Stomach (tissue), 19 donors: ENCODE results near the gene GPS1. TPM values are rescaled to one million over a fixed set of nuclear protein-coding genes. Genes with fewer than 3 reads are reported as not detected.

Experiments
- DNase-seq, 2 donors: peaks; one replicate each; pipeline versions ENCODE4 v3.0.0 to v3.0.0-alpha.2; 2013 to 2019
- H3K27ac ChIP-seq, 5 donors: fragments of 200-600 bp in 4 of 5; sonication (generic) in 4 of 5; one replicate each; pipeline ENCODE4 v1.5.1; 2013 to 2019; ENCODE audit warnings: mild to moderate bottlenecking in 1 of 5, moderate library complexity in 1 of 5
- H3K27me3 ChIP-seq, 3 donors: fragments of 200-600 bp; sonication (generic); one replicate each; pipeline ENCODE4 v1.5.1; 2017 to 2019; ENCODE audit warnings: mixed run types in 1 of 3
- H3K36me3 ChIP-seq, 4 donors: fragments of 200-600 bp; sonication (generic); 1 replicate in 3 of 4; 2 replicates in 1 of 4; pipeline ENCODE4 v1.5.1; 2016 to 2019
- H3K4me1 ChIP-seq, 4 donors: fragments of 200-600 bp; sonication (generic); one replicate each; pipeline ENCODE4 v1.5.1; 2016 to 2019
- H3K4me3 ChIP-seq, 4 donors: fragments of 200-600 bp; sonication (generic) in 3 of 4; one replicate each; pipeline ENCODE4 v1.5.1; 2016 to 2019; ENCODE audit warnings: mild to moderate bottlenecking in 1 of 4
- H3K9me3 ChIP-seq, 4 donors: fragments of 200-600 bp; sonication (generic); one replicate each; pipeline ENCODE4 v1.5.1; 2016 to 2019
- CTCF ChIP-seq, 7 experiments: fragments of 450-650 bp in 4 of 7; fragments of 200-600 bp in 3 of 7; sonication (generic) in 3 of 7; IDR thresholded peaks; one replicate each; pipeline ENCODE4 v1.5.1; 2016 to 2019; ENCODE audit warnings: antibody characterized with exemption in 7 of 7, control low read depth in 2 of 7, mild to moderate bottlenecking in 1 of 7
- EP300 ChIP-seq: sonication (generic); formaldehyde crosslinking; IDR thresholded peaks from one replicate; pipeline ENCODE4 v1.6.1; 2017; ENCODE audit warnings: antibody characterized with exemption
- POLR2A ChIP-seq, 4 donors: fragments of 450-650 bp; IDR thresholded peaks; one replicate each; pipeline ENCODE4 v1.6.1; 2016; ENCODE audit warnings: antibody characterized with exemption in 4 of 4, control low read depth in 2 of 4, mild to moderate bottlenecking in 1 of 4, moderate library complexity in 1 of 4
- POLR2AphosphoS5 ChIP-seq, 3 donors: sonication (generic); formaldehyde crosslinking; IDR thresholded peaks; one replicate each; pipeline ENCODE4 v1.6.1; 2016; ENCODE audit warnings: antibody characterized with exemption in 3 of 3
- WGBS, 5 donors: extraction: QIAGEN DNeasy Blood & Tissue Kit in 3 of 5; methylation state at CpG; one replicate each; pipeline versions ENCODE4 v1.1.5 to v1.1.7; 2013 to 2018; 5-methylcytosine and 5-hydroxymethylcytosine counted together
- intact Hi-C: fragments of 100-400 bp; cut with DNase I; formaldehyde crosslinking; loops from one replicate; pipeline ENCODE4 v1.15.1; 2023; ENCODE audit warnings: low total_unique reads
- long read RNA-seq, 10 donors: transcript quantifications; one replicate each; lab custom pipeline, GENCODE V29; 2026
- polyA plus RNA-seq, 3 donors: library from polyadenylated mRNA; stranded (reverse); fragments of 200-250 nt; gene quantifications; one replicate each; pipeline ENCODE4 v1.2.3, GENCODE V29; 2013
- total RNA-seq, 5 donors: library from RNA; depleted of rRNA; stranded (reverse); fragments of >200 nt; gene quantifications; one replicate each; pipeline versions ENCODE4 v1.1.0 to v1.2.3, GENCODE V29; 2014 to 2016
- donor health status: healthy with polysubstance abuse.
- donor health status: Bipolar disorder and iron deficiency.
- donor health status: healthy.

GPS1 gene
- 100 to 1,000 TPM in 1 of 5 donors, 10 to 100 TPM in 4; 28.0 to 329 (median 86.4) TPM for total RNA-seq
- 100 to 1,000 TPM; 103 to 139 (median 129) TPM for polyA plus RNA-seq
- long read RNA-seq, donor 1, transcript GPS1-208 (13 exons, 1,874 nt): major isoform, 9 of 17 reads
- long read RNA-seq, donor 1, partial matches to known transcripts: 0 of 17 reads
- long read RNA-seq, donor 1, other reads (novel, unspliced or antisense): 6 of 17 reads
- long read RNA-seq, donor 2, partial matches to known transcripts: 17 of 58 reads
- long read RNA-seq, donor 2, other reads (novel, unspliced or antisense): 28 of 58 reads
- long read RNA-seq, donor 3, partial matches to known transcripts: 0 of 11 reads
- long read RNA-seq, donor 3, other reads (novel, unspliced or antisense): 5 of 11 reads
- long read RNA-seq, donor 4: 0 reads
- long read RNA-seq, donor 5, transcript GPS1-208 (13 exons, 1,874 nt): major isoform, 6 of 18 reads
- long read RNA-seq, donor 5, partial matches to known transcripts: 0 of 18 reads
- long read RNA-seq, donor 5, other reads (novel, unspliced or antisense): 11 of 18 reads
- long read RNA-seq, donor 6, transcript GPS1-208 (13 exons, 1,874 nt): major isoform, 23 of 74 reads
- long read RNA-seq, donor 6, partial matches to known transcripts: 43 of 74 reads
- long read RNA-seq, donor 6, other reads (novel, unspliced or antisense): 0 of 74 reads
- long read RNA-seq, donor 7, transcript GPS1-208 (13 exons, 1,874 nt): major isoform, 11 of 16 reads
- long read RNA-seq, donor 7, partial matches to known transcripts: 0 of 16 reads
- long read RNA-seq, donor 7, other reads (novel, unspliced or antisense): 0 of 16 reads
- long read RNA-seq, donor 8, partial matches to known transcripts: 8 of 16 reads
- long read RNA-seq, donor 8, other reads (novel, unspliced or antisense): 0 of 16 reads
- long read RNA-seq, donor 9, transcript GPS1-208 (13 exons, 1,874 nt): major isoform, 7 of 30 reads
- long read RNA-seq, donor 9, partial matches to known transcripts: 15 of 30 reads
- long read RNA-seq, donor 9, other reads (novel, unspliced or antisense): 0 of 30 reads
- long read RNA-seq, donor 10, partial matches to known transcripts: 0 of 11 reads
- long read RNA-seq, donor 10, other reads (novel, unspliced or antisense): 6 of 11 reads

- Histone ChIP-seq H3K27me3 (no peaks in the 10 kb centered on the region), H3K27ac (peak within 1 kb of the TSS; percentile 50 to 85 (median 82)), H3K4me1 (peaks cover 28 to 55% (median 48%) of the 10 kb centered on the region in 4 donors), H3K36me3 (peaks cover 29 to 72% (median 68%) of the 10 kb centered on the region in 4 donors), H3K4me3 (peak within 1 kb of the TSS; percentile 67 to 88 (median 86)), H3K9me3 (no peaks in the 10 kb centered on the region)
- intact Hi-C loops: no loop called here
- no peak for TF ChIP-seq EP300
- no peak for TF ChIP-seq CTCF (IDR thresholded peaks at IDR 0.05)
- no peak for TF ChIP-seq POLR2A (IDR thresholded peaks at IDR 0.05)
- TF ChIP-seq POLR2AphosphoS5 (IDR thresholded peaks at IDR 0.05): peak; percentile 31 to 73 (median 40)
- DNase-seq: peak; percentile 82 to 93
- 0 to 2% (median 1%) methylated on average over 30 to 94 of the region's 94 CpGs for WGBS, 5 donors
Observed at GRCh38 chr17:82051776-82052637, at the start of gene GPS1, which contains the start of gene RFNG. Gene GPS1 (plus strand): TSS chr17:82051898. CDS start chr17:82051932, 34 bp downstream. Gene RFNG (minus strand): TSS chr17:82051811. CDS start chr17:82051766, 45 bp downstream.

GRCh38 chr17:82003411-82004381, 48.0 kb upstream of the GPS1 start:
- 71 to 90% (median 77%) methylated on average over 34 to 53 of the region's 53 CpGs for WGBS, 5 donors
- TF ChIP-seq POLR2AphosphoS5 (IDR thresholded peaks at IDR 0.05): peak in 1 of 3 donors; percentile 6
- no peak for TF ChIP-seq POLR2A (IDR thresholded peaks at IDR 0.05)
- Histone ChIP-seq H3K27ac (peak overlapping the region in 1 of 5 donors; percentile 28), H3K4me1 (peaks cover 7 to 41% (median 28%) of the 10 kb centered on the region in 4 donors), H3K36me3 (peaks cover 0 to 5% (median 0%) of the 10 kb centered on the region in 4 donors), H3K4me3 (no peak overlapping the region), H3K27me3 (no peaks in the 10 kb centered on the region), H3K9me3 (no peaks in the 10 kb centered on the region)
- peak in 1 of 2 donors; percentile 59 for DNase-seq
- intact Hi-C loops: no loop called here

GRCh38 chr17:82004517-82005455, 46.9 kb upstream of the GPS1 start:
- WGBS, 5 donors: 86 to 94% (median 92%) methylated on average over 10 to 41 of the region's 41 CpGs
- intact Hi-C loops: no loop called here
- Histone ChIP-seq H3K4me3 (no peak overlapping the region), H3K4me1 (peaks cover 7 to 41% (median 26%) of the 10 kb centered on the region in 4 donors), H3K9me3 (no peaks in the 10 kb centered on the region), H3K27ac (no peak overlapping the region), H3K36me3 (peaks cover 0 to 9% (median 7%) of the 10 kb centered on the region in 4 donors), H3K27me3 (no peaks in the 10 kb centered on the region)
- no peak for DNase-seq
- TF ChIP-seq POLR2A (IDR thresholded peaks at IDR 0.05) (no peak), EP300 (no peak), POLR2AphosphoS5 (IDR thresholded peaks at IDR 0.05) (no peak), CTCF (IDR thresholded peaks at IDR 0.05) (no peak)
